WI38 (cell line): Measurements from ENCODE around the gene PLXDC1.

Experiments
- H3K4me3 ChIP-seq: 2 replicates; pipeline ENCODE4 v1.5.1; 2011; ENCODE audit warnings: low read depth, mild to moderate bottlenecking, control low read depth, low read length
- TF ChIP-seq, protein P1 (sequence below): IDR thresholded peaks from 2 replicates; pipeline ENCODE4 v1.5.1; 2012; ENCODE audit warnings: low read depth, mild to moderate bottlenecking, control low read depth, low read length

PLXDC1 gene

DNA sequence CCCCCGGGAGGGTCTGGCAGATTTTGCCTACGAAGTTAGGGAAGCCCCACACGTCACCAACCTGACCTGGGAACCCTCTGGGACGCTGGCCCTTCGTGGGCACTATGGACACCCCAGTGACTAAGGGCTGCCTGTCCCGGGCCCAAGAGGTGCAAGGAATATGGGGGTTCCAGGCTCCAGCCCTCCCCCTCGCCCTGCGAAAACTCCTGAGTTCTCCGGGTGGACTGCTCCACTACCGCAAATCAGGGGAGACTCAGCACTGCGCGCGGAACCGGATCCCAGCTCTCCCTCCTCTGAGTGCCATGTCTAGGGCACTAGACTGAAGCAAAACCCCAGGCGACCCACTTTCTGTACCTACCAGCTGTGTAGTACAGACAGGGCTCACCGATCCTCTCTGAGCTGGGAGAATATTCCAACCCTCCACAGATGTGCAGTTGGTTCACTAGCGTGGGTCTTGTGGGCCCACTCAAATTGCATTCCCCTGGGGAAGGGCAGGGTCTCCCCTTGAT is 14.5 kb upstream of the PLXDC1 start, which contains the start of gene ARL5C:
Gene ARL5C, minus strand, starts transcription at position 321 of the 509 bp plus-strand sequence. CDS start 401 bp downstream, outside the sequence.
- peak within 1 kb of the TSS; percentile 58 for H3K4me3 ChIP-seq
- TF ChIP-seq, protein P1, sequence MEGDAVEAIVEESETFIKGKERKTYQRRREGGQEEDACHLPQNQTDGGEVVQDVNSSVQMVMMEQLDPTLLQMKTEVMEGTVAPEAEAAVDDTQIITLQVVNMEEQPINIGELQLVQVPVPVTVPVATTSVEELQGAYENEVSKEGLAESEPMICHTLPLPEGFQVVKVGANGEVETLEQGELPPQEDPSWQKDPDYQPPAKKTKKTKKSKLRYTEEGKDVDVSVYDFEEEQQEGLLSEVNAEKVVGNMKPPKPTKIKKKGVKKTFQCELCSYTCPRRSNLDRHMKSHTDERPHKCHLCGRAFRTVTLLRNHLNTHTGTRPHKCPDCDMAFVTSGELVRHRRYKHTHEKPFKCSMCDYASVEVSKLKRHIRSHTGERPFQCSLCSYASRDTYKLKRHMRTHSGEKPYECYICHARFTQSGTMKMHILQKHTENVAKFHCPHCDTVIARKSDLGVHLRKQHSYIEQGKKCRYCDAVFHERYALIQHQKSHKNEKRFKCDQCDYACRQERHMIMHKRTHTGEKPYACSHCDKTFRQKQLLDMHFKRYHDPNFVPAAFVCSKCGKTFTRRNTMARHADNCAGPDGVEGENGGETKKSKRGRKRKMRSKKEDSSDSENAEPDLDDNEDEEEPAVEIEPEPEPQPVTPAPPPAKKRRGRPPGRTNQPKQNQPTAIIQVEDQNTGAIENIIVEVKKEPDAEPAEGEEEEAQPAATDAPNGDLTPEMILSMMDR = no peak

DNA sequence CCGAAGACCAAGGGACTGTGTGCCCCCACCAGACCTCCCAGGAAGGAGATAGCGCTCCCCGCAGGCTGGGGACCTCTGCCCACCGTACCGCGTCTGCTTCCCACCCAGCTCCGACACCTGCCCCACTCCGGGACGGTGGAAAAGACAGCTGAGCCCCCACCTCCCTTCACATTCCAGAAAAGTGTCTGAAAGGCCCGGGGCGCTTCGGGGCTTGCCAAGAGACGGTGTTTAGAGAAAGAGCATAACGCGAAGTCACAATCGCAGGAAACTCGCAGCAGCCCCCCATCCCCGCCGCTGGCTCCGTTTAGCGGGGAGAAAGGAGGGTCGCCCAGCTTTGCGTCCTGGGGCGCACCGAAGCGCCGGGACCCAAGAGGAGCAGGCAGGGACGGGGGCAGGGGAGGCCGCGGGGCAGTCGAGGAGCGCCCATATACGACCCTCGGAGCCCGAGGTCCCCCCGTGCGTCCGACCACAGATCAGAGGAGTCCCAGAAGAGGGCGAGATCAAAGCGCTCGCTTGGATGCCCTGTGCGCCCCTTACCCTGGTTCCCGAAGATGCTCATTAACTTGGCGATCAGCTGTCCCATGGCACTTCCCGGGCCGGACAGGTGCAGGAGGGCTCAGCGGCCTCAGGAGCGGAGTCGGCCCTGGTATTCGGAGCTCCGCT is 13.9 kb upstream of the PLXDC1 start:
- TF ChIP-seq, protein P1 = no peak
- H3K4me3 ChIP-seq = peak overlapping the region; percentile 58

DNA sequence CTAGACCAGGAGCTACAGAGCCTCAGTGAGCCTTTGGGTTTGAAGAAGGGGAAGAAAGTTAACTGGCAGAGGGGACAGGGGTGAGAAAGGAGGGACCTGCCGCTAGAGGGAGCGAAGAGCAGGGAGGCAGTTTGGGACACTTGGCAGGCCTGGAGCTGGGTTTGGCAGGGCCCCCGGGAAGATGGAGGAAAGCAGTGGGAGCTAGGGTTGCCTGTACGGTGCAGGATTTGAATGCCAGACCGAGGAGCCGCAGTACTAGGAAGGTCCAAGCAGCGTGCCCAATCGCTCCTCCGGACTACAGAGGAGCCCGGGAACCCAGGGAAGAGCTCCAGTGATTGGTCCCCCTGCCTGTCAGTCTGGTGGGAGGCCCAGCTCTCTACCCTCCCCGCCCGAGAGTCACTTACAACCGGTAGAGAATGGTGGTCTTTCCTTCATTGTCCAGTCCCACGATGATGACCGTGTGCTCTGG is 13.3 kb upstream of the PLXDC1 start:
- TF ChIP-seq, protein P1 = peak; percentile 94
- H3K4me3 ChIP-seq = peak overlapping the region; percentile 58

DNA sequence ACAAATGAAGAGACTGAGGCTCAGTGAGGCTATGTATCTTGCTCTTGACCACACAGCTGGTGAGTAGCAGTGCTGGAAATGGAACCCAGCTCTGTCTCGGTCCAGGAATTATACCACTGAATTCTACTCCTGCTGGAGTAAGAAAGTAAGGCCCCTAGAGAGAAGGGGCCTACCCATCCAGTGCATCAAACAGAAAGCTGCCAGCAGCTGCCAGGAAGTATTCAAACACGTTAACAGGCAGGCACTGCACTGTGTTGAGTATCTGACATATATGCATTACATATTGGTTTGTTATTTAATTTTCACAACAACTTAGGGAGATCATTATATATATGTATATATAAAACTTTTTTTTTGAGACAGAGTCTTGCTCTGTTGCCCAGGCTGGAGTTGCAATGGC is 10.5 kb upstream of the PLXDC1 start:
- TF ChIP-seq, protein P1 = no peak
- H3K4me3 ChIP-seq = no peak overlapping the region

DNA sequence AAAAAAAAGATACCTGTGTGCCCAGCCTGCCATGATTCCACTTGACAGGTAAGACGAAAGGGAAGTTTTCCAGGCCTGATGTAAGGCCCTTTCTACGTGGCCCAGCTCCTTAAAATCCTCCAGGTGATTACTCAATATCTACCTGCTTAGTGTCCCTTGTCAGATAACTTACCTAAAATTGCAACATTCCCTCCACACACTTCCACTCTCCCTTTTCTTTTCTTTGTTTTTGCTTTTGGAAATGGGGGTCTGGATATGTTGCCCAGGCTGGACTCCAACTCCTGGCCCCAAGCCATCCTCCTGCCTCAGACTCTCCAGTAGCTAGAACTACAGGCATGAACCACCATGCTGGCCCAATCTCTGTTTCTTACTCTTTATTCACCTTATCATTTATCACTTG is 7.2 kb upstream of the PLXDC1 start:
- TF ChIP-seq, protein P1 = no peak
- no peak overlapping the region for H3K4me3 ChIP-seq

DNA sequence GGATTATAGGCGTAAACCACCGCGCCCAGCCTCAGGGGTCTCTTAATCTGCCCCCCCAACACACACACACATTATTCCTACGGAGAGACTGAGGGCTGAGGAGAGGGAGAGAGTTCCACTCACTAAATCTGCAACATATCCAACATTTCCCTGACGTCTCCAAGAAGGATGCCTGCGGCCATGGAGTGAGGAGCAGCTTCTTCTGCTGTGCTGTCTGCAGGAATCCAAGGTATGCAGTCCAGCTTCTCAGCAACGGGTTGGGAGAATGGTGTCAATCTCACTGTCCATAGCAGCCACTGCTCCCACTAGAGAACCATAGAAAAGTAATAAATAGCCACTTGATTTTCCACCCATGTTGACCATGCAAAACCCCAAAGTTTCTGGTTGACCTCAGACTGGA is 5.1 kb upstream of the PLXDC1 start:
- TF ChIP-seq, protein P1 = no peak
- no peak overlapping the region for H3K4me3 ChIP-seq

DNA sequence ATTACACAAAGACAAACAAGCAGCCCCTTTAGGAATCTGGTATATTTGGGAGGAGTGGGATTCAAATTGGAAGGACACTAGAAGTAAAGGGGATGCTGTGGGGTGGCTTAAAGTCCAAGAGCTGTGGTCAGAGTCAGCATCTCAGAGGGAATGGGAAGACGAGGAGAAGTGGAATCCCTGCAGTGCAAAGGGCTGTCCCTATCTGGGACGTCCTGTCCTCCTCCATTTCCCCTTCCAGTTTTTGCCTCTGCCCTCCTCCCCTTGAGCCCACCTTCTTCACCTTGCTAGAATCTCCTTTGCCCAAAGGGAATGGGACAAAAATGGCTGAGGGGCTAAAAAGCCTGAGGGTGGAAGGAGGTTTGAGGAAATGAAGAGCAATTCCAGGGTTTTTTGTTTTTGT is 4.2 kb upstream of the PLXDC1 start:
- TF ChIP-seq, protein P1 = no peak
- H3K4me3 ChIP-seq = no peak overlapping the region
